HepG2 (cell line): ENCODE results near the gene ILKAP. TPM values are rescaled to one million over a fixed set of nuclear protein-coding genes. Genes with fewer than 3 reads are reported as not detected.

Source experiments
- ARID4A ChIP-seq: sonication (generic); formaldehyde crosslinking; IDR thresholded peaks from 2 replicates; pipeline ENCODE4 v1.5.0; 2020; ENCODE audit warnings: mild to moderate bottlenecking, missing genetic modification reagents, borderline replicate concordance
- BORCS8-MEF2B ChIP-seq: sonication (generic); formaldehyde crosslinking; IDR thresholded peaks from 2 replicates; pipeline ENCODE4 v1.8.0; 2022; ENCODE audit warnings: mild to moderate bottlenecking, missing genetic modification reagents
- CREBL2 ChIP-seq: sonication (generic); formaldehyde crosslinking; IDR thresholded peaks from 2 replicates; pipeline ENCODE4 v1.8.1; 2023; ENCODE audit warnings: missing genetic modification reagents, mild to moderate bottlenecking, borderline replicate concordance
- CSRNP1 ChIP-seq: sonication (generic); formaldehyde crosslinking; IDR thresholded peaks from 2 replicates; pipeline ENCODE4 v1.8.1; 2023; ENCODE audit warnings: mild to moderate bottlenecking, missing genetic modification reagents
- DDIT3 ChIP-seq: sonication (generic); formaldehyde crosslinking; IDR thresholded peaks from 2 replicates; pipeline ENCODE4 v1.4.0; 2020; ENCODE audit warnings: mild to moderate bottlenecking, missing genetic modification reagents
- FOSL1 ChIP-seq: sonication (generic); formaldehyde crosslinking; IDR thresholded peaks from 2 replicates; pipeline ENCODE4 v1.9.0; 2021; ENCODE audit warnings: missing genetic modification reagents, borderline replicate concordance
- PHF21A ChIP-seq: sonication (generic); formaldehyde crosslinking; IDR thresholded peaks from 2 replicates; pipeline ENCODE4 v1.5.0; 2020; ENCODE audit warnings: mild to moderate bottlenecking, missing genetic modification reagents
- SALL1 ChIP-seq: sonication (generic); formaldehyde crosslinking; IDR thresholded peaks from 2 replicates; pipeline ENCODE4 v1.8.0; 2022; ENCODE audit warnings: mild to moderate bottlenecking, missing genetic modification reagents
- SP5 ChIP-seq: IDR thresholded peaks from 2 replicates; pipeline ENCODE4 v1.6.1; 2016; ENCODE audit warnings: low read depth, borderline replicate concordance
- TFDP1 ChIP-seq: IDR thresholded peaks from 2 replicates; pipeline ENCODE4 v1.6.1; 2016; ENCODE audit warnings: missing compliant biosample characterization, missing genetic modification reagents, borderline replicate concordance
- ZBTB25 ChIP-seq: IDR thresholded peaks from 2 replicates; pipeline ENCODE4 v1.6.1; 2018; ENCODE audit warnings: missing genetic modification reagents
- ZFY ChIP-seq: sonication (generic); formaldehyde crosslinking; IDR thresholded peaks from 2 replicates; pipeline ENCODE4 v1.4.0; 2020; ENCODE audit warnings: missing genetic modification reagents
- ZNF383 ChIP-seq: sonication (generic); formaldehyde crosslinking; IDR thresholded peaks from 2 replicates; pipeline ENCODE4 v1.4.0; 2020; ENCODE audit warnings: missing genetic modification reagents, mild to moderate bottlenecking, borderline replicate concordance
- ZNF576 ChIP-seq: sonication (generic); formaldehyde crosslinking; IDR thresholded peaks from 2 replicates; pipeline ENCODE4 v1.4.0; 2020; ENCODE audit warnings: mild to moderate bottlenecking, missing genetic modification reagents
- ZNF761 ChIP-seq: sonication (generic); formaldehyde crosslinking; conservative IDR thresholded peaks from 2 replicates; pipeline ENCODE4 v1.4.0; 2020; ENCODE audit warnings: mild to moderate bottlenecking, missing genetic modification reagents
- polyA plus RNA-seq, 8 experiments: library from polyadenylated mRNA; depleted of rRNA in 3 of 8; stranded (reverse) in 7 of 8; unstranded in 1 of 8; fragments of >200 nt; fragmentation: Illumina TruSeq in 4 of 8; extraction: Trizol in 4 of 8; gene quantifications; 2 replicates each; pipeline versions ENCODE4 v1.2.1 to v1.2.3, GENCODE V29; 2011 to 2016; ENCODE audit warnings: low read depth in 4 of 8, missing spikeins in 1 of 8, mixed read lengths in 1 of 8; ENCODE audit not compliant: insufficient read depth in 1 of 8
- total RNA-seq, 5 experiments: library from RNA; depleted of rRNA; stranded (reverse); fragments of >200 nt; fragmentation: Illumina TruSeq; extraction: Trizol; gene quantifications; 2 replicates each; pipeline ENCODE4 v1.2.3, GENCODE V29; 2016; ENCODE audit warnings: low read depth in 1 of 5

The ILKAP gene
- total and polyA plus RNA-seq, 2 of the 13 experiments (the other 11 are each of a cell fraction or from before 2014, with no cell fraction given), result 29.6 to 33.1 TPM

GRCh38 chr2:238138331-238139195 is 64.9 kb downstream of the ILKAP start, which contains the start of gene KLHL30 (continued):
- TF ChIP-seq TFDP1 (CRISPR knock-in tag), result peak; percentile 8; the same call in 1 of the 2 replicates
- peak; percentile 4; the same call in 1 of the 2 replicates for TF ChIP-seq SALL1 (CRISPR knock-in tag)
- peak; percentile 17; the same call in 1 of the 2 replicates for TF ChIP-seq ZFY (CRISPR knock-in tag)
- no peak for TF ChIP-seq FOSL1 (CRISPR knock-in tag)
- TF ChIP-seq PHF21A, result no peak
- TF ChIP-seq DDIT3 (CRISPR knock-in tag), result no peak
- 0 out of 2 replicates have a peak, but pooled peaks have one; percentile 52 for TF ChIP-seq CSRNP1 (CRISPR knock-in tag)
- 0 out of 2 replicates have a peak, but pooled peaks have one; percentile 18 for TF ChIP-seq SP5 (CRISPR knock-in tag)
- TF ChIP-seq CREBL2, result no peak
- TF ChIP-seq ZNF383 (CRISPR knock-in tag), result no peak
- no peak for TF ChIP-seq ZNF761 (CRISPR knock-in tag)
- TF ChIP-seq ZNF576 (CRISPR knock-in tag), result 0 out of 2 replicates have a peak, but pooled peaks have one; percentile 12
- TF ChIP-seq BORCS8-MEF2B (CRISPR knock-in tag), result peak; percentile 22; the same call in 1 of the 2 replicates
- 0 out of 2 replicates have a peak, but pooled peaks have one; percentile 12 for TF ChIP-seq ARID4A (CRISPR knock-in tag)
- TF ChIP-seq ZBTB25 (CRISPR knock-in tag), result 0 out of 2 replicates have a peak, but pooled peaks have one; percentile 21
